Panc1 (cell line): ENCODE results near the gene FBP1. TPM values are rescaled to one million over a fixed set of nuclear protein-coding genes. Genes with fewer than 3 reads are reported as not detected.

Experiments
- ATAC-seq: fragments of 200-7000 bp; cut with Tn5 transposase; 2 replicates; pipeline ENCODE4 v1.9.1; 2020; ENCODE audit warnings: mild to moderate bottlenecking, moderate library complexity
- BruUV-seq: library from RNA; stranded (reverse); fragments of 400-500 nt; replicated peaks from 2 replicates; lab custom pipeline; 2021; lab: Mats Ljungman, UMichigan
- CTCF ChIA-PET: fragments of 300-600 bp; sonication (Branson Sonifier 250); formaldehyde crosslinking; loops from one replicate; lab custom pipeline; 2022; ENCODE audit warnings: antibody characterized with exemption; lab: Charles Lee
- POLR2A ChIA-PET: fragments of 300-600 bp; sonication (Branson Sonifier 250); formaldehyde crosslinking; loops from one replicate; lab custom pipeline; 2022; ENCODE audit warnings: antibody characterized with exemption; lab: Charles Lee
- DNase-seq: peaks from one replicate; pipeline ENCODE4 v3.0.0-alpha.2; 2010; ENCODE audit warnings: low read depth, low spot score
- H3K27ac ChIP-seq: 2 replicates; pipeline ENCODE4 v1.5.1; 2011; ENCODE audit warnings: mild to moderate bottlenecking, low read length, inconsistent platforms
- H3K27me3 ChIP-seq: fragments of 200-500 bp; sonication (Bioruptor generic); 2 replicates; pipeline ENCODE4 v1.6.0; 2014; ENCODE audit warnings: low read length, inconsistent platforms; ENCODE audit not compliant: control insufficient read depth, insufficient read depth
- H3K36me3 ChIP-seq: fragments of 200-500 bp; sonication (Bioruptor generic); 2 replicates; pipeline ENCODE4 v1.5.1; 2014; ENCODE audit warnings: inconsistent platforms, mild to moderate bottlenecking, low read length, moderate library complexity; ENCODE audit not compliant: control insufficient read depth, insufficient read depth
- H3K4me1 ChIP-seq: 2 replicates; pipeline ENCODE4 v1.5.1; 2011; ENCODE audit warnings: inconsistent platforms, mild to moderate bottlenecking, low read length, moderate library complexity; ENCODE audit not compliant: control insufficient read depth, insufficient read depth
- H3K4me3 ChIP-seq, 2 experiments: 2 replicates each; pipeline ENCODE4 v1.5.1; 2011 to 2012; ENCODE audit warnings: low read depth in 2 of 2, low read length in 2 of 2, mild to moderate bottlenecking in 2 of 2, inconsistent platforms in 1 of 2, moderate library complexity in 1 of 2
- H3K9me3 ChIP-seq: fragments of 200-500 bp; sonication (Bioruptor generic); 2 replicates; pipeline ENCODE4 v1.5.1; 2014; ENCODE audit warnings: low read depth, mild to moderate bottlenecking, inconsistent platforms, low read length, moderate library complexity; ENCODE audit not compliant: control insufficient read depth, insufficient read depth
- CTCF ChIP-seq: fragments of 450-650 bp; IDR thresholded peaks from 2 replicates; pipeline ENCODE4 v1.5.1; 2017; ENCODE audit warnings: mild to moderate bottlenecking
- POLR2AphosphoS5 ChIP-seq: IDR thresholded peaks from 2 replicates; pipeline ENCODE4 v1.6.1; 2012; ENCODE audit warnings: mild to moderate bottlenecking, low read depth, low read length, moderate library complexity
- REST ChIP-seq, 2 experiments: IDR thresholded peaks; 2 replicates each; pipeline ENCODE4 v1.6.1; 2011 to 2012; ENCODE audit warnings: low read depth in 2 of 2, control low read depth in 1 of 2, low read length in 1 of 2, mild to moderate bottlenecking in 1 of 2, moderate library complexity in 1 of 2; ENCODE audit not compliant: insufficient read depth in 1 of 2
- SIN3A ChIP-seq: IDR thresholded peaks from 2 replicates; pipeline ENCODE4 v1.6.1; 2012; ENCODE audit warnings: low read depth, mild to moderate bottlenecking, low read length, moderate library complexity, borderline replicate concordance; ENCODE audit not compliant: insufficient read depth
- TCF7L2 ChIP-seq: IDR thresholded peaks from 2 replicates; pipeline ENCODE4 v1.6.1; 2011; ENCODE audit warnings: mild to moderate bottlenecking, low read depth, low read length, inconsistent platforms
- in situ Hi-C: cut with HindIII; loops from 2 replicates; pipeline ENCODE4 v1.10.0; 2016; ENCODE audit warnings: low sequenced_read_pairs, low pct_unique_long_range_greater_than_20kb
- intact Hi-C: fragments of 100-400 bp; cut with micrococcal nuclease; formaldehyde crosslinking; loops from one replicate; pipeline ENCODE4 v1.10.0; 2022; ENCODE audit not compliant: unreplicated experiment
- total RNA-seq: library from RNA; stranded (reverse); gene quantifications from one replicate; pipeline ENCODE4 v1.2.1, GENCODE V29; 2021; ENCODE audit not compliant: unreplicated experiment

FBP1 gene
- total RNA-seq, 1 experiment from 2014 or later, result 0.36 TPM

GRCh38 chr9:94656200-94656599, 16.9 kb upstream of the FBP1 start:
- no peak for DNase-seq
- BruUV-seq, result no TSS peak
- ATAC-seq, result no peak
- in situ Hi-C loops (no loop called here), intact Hi-C loops (no loop called here)
- Histone ChIP-seq H3K36me3 (no peaks in the 10 kb centered on the region), H3K4me3 (no peak overlapping the region), H3K27ac (no peak overlapping the region), H3K9me3 (no peaks in the 10 kb centered on the region), H3K4me1 (no peaks in the 10 kb centered on the region), H3K27me3 (no peaks in the 10 kb centered on the region)
- ChIA-PET CTCF (no interaction called here), POLR2A (no interaction called here)
- TF ChIP-seq REST (IDR thresholded peaks at IDR 0.05; ENCODE audit: insufficient read depth in 1 of 2, low read depth in 2 of 2, low read length in 1 of 2) (no peak), SIN3A (no peak)

- no peaks in the 10 kb centered on the region for H3K9me3 ChIP-seq
- POLR2A ChIA-PET, result no interaction called here
- ATAC-seq (no peak), DNase-seq (no peak)
- H3K4me1 ChIP-seq, result no peaks in the 10 kb centered on the region
- CTCF ChIA-PET, result no interaction called here
- no TSS peak for BruUV-seq
- intact Hi-C loops (no loop called here), in situ Hi-C loops (no loop called here)
- TF ChIP-seq REST (IDR thresholded peaks at IDR 0.05; ENCODE audit: insufficient read depth in 1 of 2, low read depth in 2 of 2, low read length in 1 of 2), result no peak
- TF ChIP-seq SIN3A, result no peak
- no peak for TF ChIP-seq CTCF
- TF ChIP-seq TCF7L2, result no peak
- no peak for TF ChIP-seq POLR2AphosphoS5
- H3K27ac ChIP-seq, result no peak overlapping the region
- H3K36me3 ChIP-seq, result no peaks in the 10 kb centered on the region
- no peak overlapping the region for H3K4me3 ChIP-seq
- no peaks in the 10 kb centered on the region for H3K27me3 ChIP-seq
Measured at GRCh38 chr9:94655739-94656138, 16.4 kb upstream of the FBP1 start.
